Ascending aorta (tissue), 2 donors: ENCODE measurements around the gene INTS6. TPM values are rescaled to one million over a fixed set of nuclear protein-coding genes. Genes with fewer than 3 reads are reported as not detected.

ENCODE experiments used
- DNase-seq, 2 donors: peaks; one replicate each; pipeline ENCODE4 v3.0.0-alpha.2; 2019; ENCODE audit warnings: low spot score in 2 of 2
- H3K27ac ChIP-seq, 2 donors: fragments of 200-600 bp; sonication (generic); one replicate each; pipeline ENCODE4 v1.5.1; 2016 to 2017; ENCODE audit warnings: mild to moderate bottlenecking in 1 of 2
- H3K27me3 ChIP-seq: fragments of 200-600 bp; sonication (generic); one replicate; pipeline ENCODE4 v1.5.1; 2017
- H3K36me3 ChIP-seq, 2 donors: fragments of 200-600 bp; sonication (generic); one replicate each; pipeline ENCODE4 v1.5.1; 2016
- H3K4me1 ChIP-seq, 2 donors: fragments of 200-600 bp; sonication (generic); one replicate each; pipeline ENCODE4 v1.5.1; 2016 to 2017; ENCODE audit warnings: mild to moderate bottlenecking in 1 of 2
- H3K4me3 ChIP-seq, 2 donors: fragments of 200-600 bp; sonication (generic); one replicate each; pipeline ENCODE4 v1.5.1; 2016 to 2017; ENCODE audit warnings: mild to moderate bottlenecking in 1 of 2
- H3K9me3 ChIP-seq, 2 donors: fragments of 200-600 bp; sonication (generic); one replicate each; pipeline ENCODE4 v1.5.1; 2016
- CTCF ChIP-seq, 3 experiments: fragments of 200-600 bp in 2 of 3; fragments of 450-650 bp in 1 of 3; sonication (generic) in 2 of 3; IDR thresholded peaks; one replicate each; pipeline ENCODE4 v1.5.1; 2016 to 2019; ENCODE audit warnings: antibody characterized with exemption in 3 of 3, mild to moderate bottlenecking in 1 of 3, moderate library complexity in 1 of 3
- intact Hi-C: fragments of 100-400 bp; cut with DNase I; formaldehyde crosslinking; loops from one replicate; pipeline ENCODE4 v1.15.1; 2023
- total RNA-seq: library from RNA; depleted of rRNA; stranded (reverse); fragments of >200 nt; gene quantifications from one replicate; pipeline ENCODE4 v1.1.0, GENCODE V29; 2016

The INTS6 gene
- total RNA-seq, 1 donor from 2014 or later = 43.5 TPM

DNA sequence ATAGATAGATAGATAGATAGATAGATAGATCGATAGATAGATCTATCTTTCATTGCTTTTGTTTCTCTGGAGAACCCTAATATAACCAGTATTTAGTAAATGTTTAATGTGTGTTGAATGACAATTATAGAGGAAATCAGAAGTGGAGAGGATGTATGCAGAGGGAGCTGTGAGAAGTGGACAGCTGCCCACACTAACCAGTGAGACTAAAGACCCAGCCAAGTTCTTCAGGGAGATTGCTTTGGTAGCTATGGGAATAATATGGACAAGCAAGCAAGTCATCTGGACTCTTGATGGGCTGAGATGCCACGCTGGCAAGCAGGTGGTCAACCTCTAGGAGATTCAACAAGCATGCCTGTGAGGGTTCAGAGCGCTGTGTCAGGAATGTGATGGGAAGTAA is 14.9 kb upstream of the INTS6 start:
- TF ChIP-seq CTCF (IDR thresholded peaks at IDR 0.05) = no peak
- intact Hi-C loops = no loop called here
- DNase-seq = no peak
- Histone ChIP-seq H3K36me3 (no peaks in the 10 kb centered on the region), H3K27me3 (no peaks in the 10 kb centered on the region), H3K9me3 (no peaks in the 10 kb centered on the region), H3K4me3 (no peak overlapping the region), H3K27ac (no peak overlapping the region), H3K4me1 (no peaks in the 10 kb centered on the region)

DNA sequence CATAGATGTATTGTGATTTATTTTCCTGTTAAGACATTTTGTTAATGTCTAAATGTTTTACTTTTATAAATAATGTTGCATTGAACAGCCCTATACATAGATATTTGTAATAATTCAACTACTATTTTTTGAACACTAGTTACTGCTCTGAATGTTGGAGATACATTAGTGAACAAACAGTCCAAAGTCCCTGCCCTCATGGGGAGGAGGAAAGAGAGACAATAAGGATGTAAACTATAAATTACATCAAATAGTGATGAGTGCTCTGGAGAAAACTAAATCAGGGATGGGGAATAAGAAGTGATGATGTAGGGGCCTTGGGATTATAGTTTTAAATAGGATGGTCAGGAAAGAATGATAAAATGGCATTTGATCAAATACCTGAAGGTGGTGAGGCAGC is 12.3 kb upstream of the INTS6 start:
- no peaks in the 10 kb centered on the region for H3K36me3 ChIP-seq
- H3K4me1 ChIP-seq = no peaks in the 10 kb centered on the region
- H3K4me3 ChIP-seq = no peak overlapping the region
- H3K27ac ChIP-seq = no peak overlapping the region
- intact Hi-C loops = no loop called here
- H3K9me3 ChIP-seq = no peaks in the 10 kb centered on the region
- no peaks in the 10 kb centered on the region for H3K27me3 ChIP-seq
- no peak for TF ChIP-seq CTCF (IDR thresholded peaks at IDR 0.05)
- no peak for DNase-seq

GRCh38 chr13:51457086-51457815 is 4.4 kb upstream of the INTS6 start:
- Histone ChIP-seq H3K4me1 (peaks cover 0 to 8% of the 10 kb centered on the region in 2 donors), H3K27me3 (no peaks in the 10 kb centered on the region), H3K4me3 (no peak overlapping the region), H3K9me3 (no peaks in the 10 kb centered on the region), H3K36me3 (peaks cover 3 to 13% of the 10 kb centered on the region in 2 donors), H3K27ac (no peak overlapping the region)
- DNase-seq = no peak
- no peak for TF ChIP-seq CTCF (IDR thresholded peaks at IDR 0.05)
- intact Hi-C loops = loop anchor here (10.0 kb wide), 2 partner anchors 232 to 1332 kb away; partner anchors contain the start of gene FAM124A

- DNase-seq = no peak
- H3K36me3 ChIP-seq = peaks cover 3 to 13% of the 10 kb centered on the region in 2 donors
- intact Hi-C loops = loop anchor here (10.0 kb wide), 2 partner anchors 232 to 1332 kb away; partner anchors contain the start of gene FAM124A
- no peak overlapping the region for H3K27ac ChIP-seq
- no peak overlapping the region for H3K4me3 ChIP-seq
- H3K4me1 ChIP-seq = peaks cover 0 to 8% of the 10 kb centered on the region in 2 donors
- H3K27me3 ChIP-seq = no peaks in the 10 kb centered on the region
- TF ChIP-seq CTCF (IDR thresholded peaks at IDR 0.05) = no peak
- H3K9me3 ChIP-seq = no peaks in the 10 kb centered on the region
Observed at GRCh38 chr13:51456510-51456909, 3.7 kb upstream of the INTS6 start.

GRCh38 chr13:51455532-51455931 is 2.7 kb upstream of the INTS6 start:
- Histone ChIP-seq H3K27ac (no peak overlapping the region), H3K9me3 (no peaks in the 10 kb centered on the region), H3K4me1 (peaks cover 0 to 14% of the 10 kb centered on the region in 2 donors), H3K27me3 (no peaks in the 10 kb centered on the region), H3K4me3 (no peak overlapping the region), H3K36me3 (peaks cover 3 to 13% of the 10 kb centered on the region in 2 donors)
- intact Hi-C loops = loop anchor here (10.0 kb wide), 2 partner anchors 231 to 1331 kb away; partner anchors contain the start of gene FAM124A
- DNase-seq = no peak
- no peak for TF ChIP-seq CTCF (IDR thresholded peaks at IDR 0.05)
